Measurements from ENCODE around the gene IMPDH1. TPM values are rescaled to one million over a fixed set of nuclear protein-coding genes. Genes with fewer than 3 reads are reported as not detected.

IMPDH1 gene
- total and polyA plus RNA-seq, 9 of the 15 experiments (the other 6 are each of a cell fraction or from before 2014, with no cell fraction given): 0.80 to 118 (median 64.3) TPM

DNA sequence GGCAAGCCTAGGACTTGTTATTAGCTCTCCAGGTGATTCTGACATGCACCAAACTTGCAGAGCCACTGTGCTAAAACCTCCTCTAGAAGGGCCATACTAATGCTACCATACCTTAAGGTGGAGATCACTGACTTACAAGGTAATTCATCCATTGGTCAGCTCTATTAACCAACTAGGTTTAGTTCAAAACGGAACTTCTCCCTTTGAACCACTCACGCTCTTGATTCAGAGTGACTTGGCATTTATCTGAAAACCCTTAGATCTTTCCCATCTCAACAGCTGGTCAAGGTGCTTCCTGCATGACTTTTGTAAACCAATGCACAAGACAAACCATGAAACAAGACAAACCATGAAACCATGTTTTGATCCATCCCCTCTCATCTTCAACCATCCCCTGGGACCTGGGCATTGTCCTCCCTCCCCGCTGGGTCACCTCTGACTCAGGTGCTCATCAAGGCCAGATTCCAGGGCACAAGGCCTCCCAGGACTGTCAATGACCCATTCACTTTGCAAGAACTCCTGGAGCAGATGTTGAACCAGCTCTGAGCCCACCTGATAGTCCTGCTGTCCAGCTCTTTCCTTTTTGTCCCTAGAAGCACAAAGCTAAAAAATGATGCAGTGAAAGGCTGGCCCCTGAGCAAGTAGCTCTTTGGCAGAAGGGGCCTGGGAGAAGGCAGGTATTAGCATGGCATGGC, 18.8 kb downstream of the IMPDH1 start (continued):
- TF ChIP-seq, protein P1, sequence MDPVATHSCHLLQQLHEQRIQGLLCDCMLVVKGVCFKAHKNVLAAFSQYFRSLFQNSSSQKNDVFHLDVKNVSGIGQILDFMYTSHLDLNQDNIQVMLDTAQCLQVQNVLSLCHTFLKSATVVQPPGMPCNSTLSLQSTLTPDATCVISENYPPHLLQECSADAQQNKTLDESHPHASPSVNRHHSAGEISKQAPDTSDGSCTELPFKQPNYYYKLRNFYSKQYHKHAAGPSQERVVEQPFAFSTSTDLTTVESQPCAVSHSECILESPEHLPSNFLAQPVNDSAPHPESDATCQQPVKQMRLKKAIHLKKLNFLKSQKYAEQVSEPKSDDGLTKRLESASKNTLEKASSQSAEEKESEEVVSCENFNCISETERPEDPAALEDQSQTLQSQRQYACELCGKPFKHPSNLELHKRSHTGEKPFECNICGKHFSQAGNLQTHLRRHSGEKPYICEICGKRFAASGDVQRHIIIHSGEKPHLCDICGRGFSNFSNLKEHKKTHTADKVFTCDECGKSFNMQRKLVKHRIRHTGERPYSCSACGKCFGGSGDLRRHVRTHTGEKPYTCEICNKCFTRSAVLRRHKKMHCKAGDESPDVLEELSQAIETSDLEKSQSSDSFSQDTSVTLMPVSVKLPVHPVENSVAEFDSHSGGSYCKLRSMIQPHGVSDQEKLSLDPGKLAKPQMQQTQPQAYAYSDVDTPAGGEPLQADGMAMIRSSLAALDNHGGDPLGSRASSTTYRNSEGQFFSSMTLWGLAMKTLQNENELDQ (CRISPR knock-in tag; IDR thresholded peaks at IDR 0.05; ENCODE audit: borderline replicate concordance): no peak
- TF ChIP-seq ILF3 (IDR thresholded peaks at IDR 0.05; ENCODE audit: borderline replicate concordance): no peak
- peak; percentile 84 for TF ChIP-seq MAFG (tag; conservative IDR thresholded peaks at IDR 0.05)
- TF ChIP-seq ARID1B (IDR thresholded peaks at IDR 0.05): peak; percentile 13; the same call in 1 of the 2 replicates
- TF ChIP-seq NCOA4 (IDR thresholded peaks at IDR 0.05; ENCODE audit: partially characterized antibody): no peak
- TF ChIP-seq CREBBP (IDR thresholded peaks at IDR 0.05; ENCODE audit: low read depth, low read length): no peak
- no peak for TF ChIP-seq FOSL1 (tag; conservative IDR thresholded peaks at IDR 0.05)
- no peak for TF ChIP-seq ZC3H4 (CRISPR knock-in tag; IDR thresholded peaks at IDR 0.05; ENCODE audit: borderline replicate concordance)
- no peak for TF ChIP-seq RBM34 (IDR thresholded peaks at IDR 0.05; ENCODE audit: borderline replicate concordance, insufficient read depth, low read length)
- no peak for TF ChIP-seq MAZ (CRISPR knock-in tag; conservative IDR thresholded peaks at IDR 0.05 in 1 of 2, IDR thresholded peaks at IDR 0.05 in 1 of 2)
- no peak for TF ChIP-seq HDAC2 (IDR thresholded peaks at IDR 0.05)
- TF ChIP-seq SMARCA5 (IDR thresholded peaks at IDR 0.05): no peak
- TF ChIP-seq, protein P2, sequence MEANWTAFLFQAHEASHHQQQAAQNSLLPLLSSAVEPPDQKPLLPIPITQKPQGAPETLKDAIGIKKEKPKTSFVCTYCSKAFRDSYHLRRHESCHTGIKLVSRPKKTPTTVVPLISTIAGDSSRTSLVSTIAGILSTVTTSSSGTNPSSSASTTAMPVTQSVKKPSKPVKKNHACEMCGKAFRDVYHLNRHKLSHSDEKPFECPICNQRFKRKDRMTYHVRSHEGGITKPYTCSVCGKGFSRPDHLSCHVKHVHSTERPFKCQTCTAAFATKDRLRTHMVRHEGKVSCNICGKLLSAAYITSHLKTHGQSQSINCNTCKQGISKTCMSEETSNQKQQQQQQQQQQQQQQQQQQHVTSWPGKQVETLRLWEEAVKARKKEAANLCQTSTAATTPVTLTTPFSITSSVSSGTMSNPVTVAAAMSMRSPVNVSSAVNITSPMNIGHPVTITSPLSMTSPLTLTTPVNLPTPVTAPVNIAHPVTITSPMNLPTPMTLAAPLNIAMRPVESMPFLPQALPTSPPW (CRISPR knock-in tag; IDR thresholded peaks at IDR 0.05): no peak
- no peak for TF ChIP-seq POLR2G (IDR thresholded peaks at IDR 0.05; ENCODE audit: low read depth, low read length)
- no peak for TF ChIP-seq MEF2D (tag; conservative IDR thresholded peaks at IDR 0.05; ENCODE audit: low read depth)
- no peak for TF ChIP-seq MECOM (CRISPR knock-in tag; IDR thresholded peaks at IDR 0.05)
- TF ChIP-seq, protein P3, sequence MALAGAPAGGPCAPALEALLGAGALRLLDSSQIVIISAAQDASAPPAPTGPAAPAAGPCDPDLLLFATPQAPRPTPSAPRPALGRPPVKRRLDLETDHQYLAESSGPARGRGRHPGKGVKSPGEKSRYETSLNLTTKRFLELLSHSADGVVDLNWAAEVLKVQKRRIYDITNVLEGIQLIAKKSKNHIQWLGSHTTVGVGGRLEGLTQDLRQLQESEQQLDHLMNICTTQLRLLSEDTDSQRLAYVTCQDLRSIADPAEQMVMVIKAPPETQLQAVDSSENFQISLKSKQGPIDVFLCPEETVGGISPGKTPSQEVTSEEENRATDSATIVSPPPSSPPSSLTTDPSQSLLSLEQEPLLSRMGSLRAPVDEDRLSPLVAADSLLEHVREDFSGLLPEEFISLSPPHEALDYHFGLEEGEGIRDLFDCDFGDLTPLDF (CRISPR knock-in tag; IDR thresholded peaks at IDR 0.05): no peak
- TF ChIP-seq, protein P4, sequence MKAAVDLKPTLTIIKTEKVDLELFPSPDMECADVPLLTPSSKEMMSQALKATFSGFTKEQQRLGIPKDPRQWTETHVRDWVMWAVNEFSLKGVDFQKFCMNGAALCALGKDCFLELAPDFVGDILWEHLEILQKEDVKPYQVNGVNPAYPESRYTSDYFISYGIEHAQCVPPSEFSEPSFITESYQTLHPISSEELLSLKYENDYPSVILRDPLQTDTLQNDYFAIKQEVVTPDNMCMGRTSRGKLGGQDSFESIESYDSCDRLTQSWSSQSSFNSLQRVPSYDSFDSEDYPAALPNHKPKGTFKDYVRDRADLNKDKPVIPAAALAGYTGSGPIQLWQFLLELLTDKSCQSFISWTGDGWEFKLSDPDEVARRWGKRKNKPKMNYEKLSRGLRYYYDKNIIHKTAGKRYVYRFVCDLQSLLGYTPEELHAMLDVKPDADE (conservative IDR thresholded peaks at IDR 0.05; ENCODE audit: control insufficient read depth, low read depth, low read length): no peak
- TF ChIP-seq DACH1 (IDR thresholded peaks at IDR 0.05; ENCODE audit: partially characterized antibody): peak; percentile 22
- TF ChIP-seq ZNF311 (CRISPR knock-in tag; IDR thresholded peaks at IDR 0.05): no peak
- TF ChIP-seq NR1H2 (CRISPR knock-in tag; IDR thresholded peaks at IDR 0.05): no peak
